MM.1S (cell line): Measurements from ENCODE around the gene SECTM1.
"Not testable (repeated sequence)": the region's sequence is repeated elsewhere in the genome, so short reads cannot be mapped to it uniquely, and the experiment has no call there.

Experiments
- DNase-seq: peaks from one replicate; pipeline ENCODE4 v3.0.0-alpha.2; 2015
- H2AFZ ChIP-seq: fragments of 300-600 bp; sonication (generic); 2 replicates; pipeline ENCODE4 v1.6.0; 2016; ENCODE audit warnings: antibody characterized with exemption, low read length
- H3F3A ChIP-seq: fragments of 300-600 bp; sonication (generic); 2 replicates; pipeline ENCODE4 v1.6.1; 2016; ENCODE audit warnings: mild to moderate bottlenecking, antibody characterized with exemption, low read length, moderate library complexity, mixed read lengths; ENCODE audit not compliant: insufficient read depth
- H3K27ac ChIP-seq: fragments of 300-600 bp; sonication (generic); 2 replicates; pipeline ENCODE4 v1.5.1; 2016; ENCODE audit warnings: mild to moderate bottlenecking, low read length
- H3K27me3 ChIP-seq: fragments of 300-600 bp; sonication (generic); replicated peaks from 2 replicates; pipeline ENCODE4 v1.6.0; 2016; ENCODE audit warnings: low read length; ENCODE audit not compliant: insufficient read depth
- H3K36me3 ChIP-seq: fragments of 300-600 bp; sonication (generic); replicated peaks from 2 replicates; pipeline ENCODE4 v1.6.1; 2016; ENCODE audit warnings: mild to moderate bottlenecking, low read length, mixed read lengths; ENCODE audit not compliant: insufficient read depth
- H3K4me1 ChIP-seq: fragments of 300-600 bp; sonication (generic); 2 replicates; pipeline ENCODE4 v1.6.1; 2016; ENCODE audit warnings: low read length, mixed read lengths
- H3K4me2 ChIP-seq: fragments of 300-600 bp; sonication (generic); 2 replicates; pipeline ENCODE4 v1.6.0; 2016; ENCODE audit warnings: low read depth, low read length
- H3K4me3 ChIP-seq: fragments of 300-600 bp; sonication (generic); 2 replicates; pipeline ENCODE4 v1.5.1; 2016; ENCODE audit warnings: low read length, mixed read lengths
- H3K79me2 ChIP-seq: fragments of 300-600 bp; sonication (generic); 2 replicates; pipeline ENCODE4 v1.6.1; 2016; ENCODE audit warnings: mixed run types, low read length, mixed read lengths
- H3K9ac ChIP-seq: fragments of 300-600 bp; sonication (generic); 2 replicates; pipeline ENCODE4 v1.6.1; 2016; ENCODE audit warnings: low read length, mixed read lengths
- H3K9me2 ChIP-seq: fragments of 300-600 bp; sonication (generic); replicated peaks from 2 replicates; pipeline ENCODE4 v1.6.1; 2016; ENCODE audit warnings: mild to moderate bottlenecking, low read length, mixed read lengths; ENCODE audit not compliant: insufficient read depth
- H3K9me3 ChIP-seq: fragments of 300-600 bp; sonication (generic); replicated peaks from 2 replicates; pipeline ENCODE4 v1.6.1; 2016; ENCODE audit warnings: mild to moderate bottlenecking, low read length, mixed read lengths; ENCODE audit not compliant: insufficient read depth
- H4K20me1 ChIP-seq: fragments of 300-600 bp; sonication (generic); 2 replicates; pipeline ENCODE4 v1.6.1; 2016; ENCODE audit warnings: mild to moderate bottlenecking, low read length, moderate library complexity, mixed read lengths; ENCODE audit not compliant: insufficient read depth
- EZH2 ChIP-seq: fragments of 300-600 bp; sonication (generic); optimal IDR thresholded peaks from 2 replicates; pipeline ENCODE3; 2017; ENCODE audit warnings: low read depth, mild to moderate bottlenecking, antibody characterized with exemption, low read length, mixed read lengths
- EZH2phosphoT487 ChIP-seq: fragments of 300-600 bp; sonication (generic); IDR thresholded peaks from 2 replicates; pipeline ENCODE4 v1.6.1; 2018; ENCODE audit warnings: antibody characterized with exemption, low read length
- TF ChIP-seq, protein P1 (sequence below): fragments of 300-600 bp; sonication (generic); IDR thresholded peaks from 2 replicates; pipeline ENCODE4 v1.5.1; 2016; ENCODE audit warnings: antibody characterized with exemption, low read length, mixed read lengths

Gene SECTM1

DNA sequence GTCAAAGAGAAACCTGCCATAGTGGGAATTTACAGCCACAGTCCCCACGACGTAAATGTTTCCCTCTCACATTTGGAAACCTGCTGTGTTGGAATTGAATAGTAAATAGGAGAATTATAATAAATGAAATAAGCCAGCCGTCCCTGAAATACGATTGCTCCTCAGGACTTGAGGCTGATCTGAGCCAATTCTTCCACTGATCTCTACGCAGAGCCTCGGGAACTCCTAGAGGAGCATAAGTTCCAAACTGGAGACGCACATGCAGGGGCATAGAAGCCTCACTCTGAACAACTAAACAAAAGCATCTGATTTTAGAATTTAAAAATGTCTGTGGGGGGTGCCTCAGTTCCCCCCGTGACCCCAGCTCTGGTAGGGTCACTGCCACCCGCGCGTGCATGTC, 15.3 kb upstream of the SECTM1 start:
- no peaks in the 10 kb centered on the region for H3K27me3 ChIP-seq
- H4K20me1 ChIP-seq = no peaks in the 10 kb centered on the region
- peaks cover 24% of the 10 kb centered on the region for H3F3A ChIP-seq
- no peak overlapping the region for H3K4me2 ChIP-seq
- no peak overlapping the region for H3K9ac ChIP-seq
- no peaks in the 10 kb centered on the region for H3K79me2 ChIP-seq
- no peak overlapping the region for H3K27ac ChIP-seq
- DNase-seq = no peak
- H3K4me3 ChIP-seq = no peak overlapping the region
- H3K9me2 ChIP-seq = no peaks in the 10 kb centered on the region
- H2AFZ ChIP-seq = no peak overlapping the region
- TF ChIP-seq, protein P1, sequence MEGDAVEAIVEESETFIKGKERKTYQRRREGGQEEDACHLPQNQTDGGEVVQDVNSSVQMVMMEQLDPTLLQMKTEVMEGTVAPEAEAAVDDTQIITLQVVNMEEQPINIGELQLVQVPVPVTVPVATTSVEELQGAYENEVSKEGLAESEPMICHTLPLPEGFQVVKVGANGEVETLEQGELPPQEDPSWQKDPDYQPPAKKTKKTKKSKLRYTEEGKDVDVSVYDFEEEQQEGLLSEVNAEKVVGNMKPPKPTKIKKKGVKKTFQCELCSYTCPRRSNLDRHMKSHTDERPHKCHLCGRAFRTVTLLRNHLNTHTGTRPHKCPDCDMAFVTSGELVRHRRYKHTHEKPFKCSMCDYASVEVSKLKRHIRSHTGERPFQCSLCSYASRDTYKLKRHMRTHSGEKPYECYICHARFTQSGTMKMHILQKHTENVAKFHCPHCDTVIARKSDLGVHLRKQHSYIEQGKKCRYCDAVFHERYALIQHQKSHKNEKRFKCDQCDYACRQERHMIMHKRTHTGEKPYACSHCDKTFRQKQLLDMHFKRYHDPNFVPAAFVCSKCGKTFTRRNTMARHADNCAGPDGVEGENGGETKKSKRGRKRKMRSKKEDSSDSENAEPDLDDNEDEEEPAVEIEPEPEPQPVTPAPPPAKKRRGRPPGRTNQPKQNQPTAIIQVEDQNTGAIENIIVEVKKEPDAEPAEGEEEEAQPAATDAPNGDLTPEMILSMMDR = no peak
- TF ChIP-seq EZH2phosphoT487 = no peak
- no peak for TF ChIP-seq EZH2
- H3K9me3 ChIP-seq = no peaks in the 10 kb centered on the region
- peaks cover 26% of the 10 kb centered on the region for H3K4me1 ChIP-seq
- no peaks in the 10 kb centered on the region for H3K36me3 ChIP-seq

DNA sequence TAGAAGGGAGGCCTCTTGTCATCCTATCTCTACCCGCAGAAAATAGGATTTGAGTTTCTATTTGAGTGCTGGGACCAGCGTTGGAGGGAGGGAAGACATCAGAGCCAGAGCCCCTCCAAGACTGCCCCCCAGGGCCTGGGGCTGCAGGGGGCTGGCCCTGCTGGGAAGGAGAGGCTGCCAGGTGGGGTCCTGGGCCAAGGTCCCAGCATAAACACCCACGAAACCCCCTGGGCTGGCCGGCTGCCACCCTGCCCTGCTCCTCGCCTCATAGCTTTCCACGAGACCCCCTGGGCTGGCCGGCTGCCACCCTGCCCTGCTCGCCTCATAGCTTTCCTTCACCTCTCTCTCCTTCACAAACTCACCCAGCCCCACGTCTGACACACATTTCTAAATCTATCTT, 14.9 kb upstream of the SECTM1 start:
- no peaks in the 10 kb centered on the region for H3K9me2 ChIP-seq
- no peak overlapping the region for H2AFZ ChIP-seq
- DNase-seq = no peak
- no peaks in the 10 kb centered on the region for H3K79me2 ChIP-seq
- no peak overlapping the region for H3K4me2 ChIP-seq
- no peaks in the 10 kb centered on the region for H3K27me3 ChIP-seq
- peaks cover 26% of the 10 kb centered on the region for H3K4me1 ChIP-seq
- H3K36me3 ChIP-seq = no peaks in the 10 kb centered on the region
- no peak overlapping the region for H3K27ac ChIP-seq
- H3K9me3 ChIP-seq = no peaks in the 10 kb centered on the region
- peaks cover 24% of the 10 kb centered on the region for H3F3A ChIP-seq
- no peaks in the 10 kb centered on the region for H4K20me1 ChIP-seq
- H3K4me3 ChIP-seq = no peak overlapping the region
- TF ChIP-seq, protein P1 = no peak
- TF ChIP-seq EZH2phosphoT487 (no peak), EZH2 (no peak)
- H3K9ac ChIP-seq = no peak overlapping the region

DNA sequence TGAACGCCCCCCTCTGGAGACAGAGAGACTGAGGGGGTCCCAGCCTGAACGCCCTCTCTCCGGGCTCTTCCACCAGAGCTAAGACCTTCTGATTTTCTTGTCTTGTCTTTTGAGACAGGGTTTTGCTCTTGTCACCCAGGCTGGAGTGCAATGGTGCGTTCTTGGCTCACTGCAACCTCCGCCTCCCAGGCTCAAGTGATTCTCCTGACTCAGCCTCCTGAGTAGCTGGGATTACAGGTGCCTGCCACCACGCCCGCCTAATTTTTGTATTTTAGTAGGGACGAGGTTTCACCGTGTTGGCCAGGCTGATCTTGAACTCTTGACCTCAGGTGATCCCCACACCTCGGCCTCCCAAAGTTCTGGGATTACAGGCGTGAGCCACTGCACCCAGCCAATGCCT, 14.4 kb upstream of the SECTM1 start:
- H3K4me1 ChIP-seq = peaks cover 26% of the 10 kb centered on the region
- DNase-seq, H3K4me2 ChIP-seq, H3K79me2 ChIP-seq, H4K20me1 ChIP-seq, H3K9me3 ChIP-seq, H3K4me3 ChIP-seq, H2AFZ ChIP-seq, H3K9me2 ChIP-seq, H3K27ac ChIP-seq, H3K9ac ChIP-seq, H3K36me3 ChIP-seq, H3K27me3 ChIP-seq: not testable (repeated sequence)
- H3F3A ChIP-seq = peaks cover 24% of the 10 kb centered on the region

- no peak overlapping the region for H2AFZ ChIP-seq
- H4K20me1 ChIP-seq = no peaks in the 10 kb centered on the region
- no peak overlapping the region for H3K27ac ChIP-seq
- no peak overlapping the region for H3K4me2 ChIP-seq
- H3K79me2 ChIP-seq = no peaks in the 10 kb centered on the region
- H3K9me3 ChIP-seq = no peaks in the 10 kb centered on the region
- peaks cover 22% of the 10 kb centered on the region for H3F3A ChIP-seq
- DNase-seq = no peak
- no peak overlapping the region for H3K9ac ChIP-seq
- no peaks in the 10 kb centered on the region for H3K36me3 ChIP-seq
- H3K27me3 ChIP-seq = no peaks in the 10 kb centered on the region
- TF ChIP-seq, protein P1 = no peak
- no peak for TF ChIP-seq EZH2
- TF ChIP-seq EZH2phosphoT487 = no peak
- H3K4me3 ChIP-seq = no peak overlapping the region
- H3K9me2 ChIP-seq = no peaks in the 10 kb centered on the region
- H3K4me1 ChIP-seq = peaks cover 17% of the 10 kb centered on the region
Observed at GRCh38 chr17:82346342-82347300, 13.1 kb upstream of the SECTM1 start.
